Activated CD8-positive, alpha-beta memory T cell treated with anti-CD3 and anti-CD28 coated beads for 24 hours (primary cell): ENCODE results near the gene CRAMP1.
"Not testable (repeated sequence)": the region's sequence is repeated elsewhere in the genome, so short reads cannot be mapped to it uniquely, and the experiment has no call there.

ENCODE experiments used
- DNase-seq: peaks from one replicate; pipeline ENCODE4 v3.0.0-alpha.2; 2020

Gene CRAMP1, protein sequence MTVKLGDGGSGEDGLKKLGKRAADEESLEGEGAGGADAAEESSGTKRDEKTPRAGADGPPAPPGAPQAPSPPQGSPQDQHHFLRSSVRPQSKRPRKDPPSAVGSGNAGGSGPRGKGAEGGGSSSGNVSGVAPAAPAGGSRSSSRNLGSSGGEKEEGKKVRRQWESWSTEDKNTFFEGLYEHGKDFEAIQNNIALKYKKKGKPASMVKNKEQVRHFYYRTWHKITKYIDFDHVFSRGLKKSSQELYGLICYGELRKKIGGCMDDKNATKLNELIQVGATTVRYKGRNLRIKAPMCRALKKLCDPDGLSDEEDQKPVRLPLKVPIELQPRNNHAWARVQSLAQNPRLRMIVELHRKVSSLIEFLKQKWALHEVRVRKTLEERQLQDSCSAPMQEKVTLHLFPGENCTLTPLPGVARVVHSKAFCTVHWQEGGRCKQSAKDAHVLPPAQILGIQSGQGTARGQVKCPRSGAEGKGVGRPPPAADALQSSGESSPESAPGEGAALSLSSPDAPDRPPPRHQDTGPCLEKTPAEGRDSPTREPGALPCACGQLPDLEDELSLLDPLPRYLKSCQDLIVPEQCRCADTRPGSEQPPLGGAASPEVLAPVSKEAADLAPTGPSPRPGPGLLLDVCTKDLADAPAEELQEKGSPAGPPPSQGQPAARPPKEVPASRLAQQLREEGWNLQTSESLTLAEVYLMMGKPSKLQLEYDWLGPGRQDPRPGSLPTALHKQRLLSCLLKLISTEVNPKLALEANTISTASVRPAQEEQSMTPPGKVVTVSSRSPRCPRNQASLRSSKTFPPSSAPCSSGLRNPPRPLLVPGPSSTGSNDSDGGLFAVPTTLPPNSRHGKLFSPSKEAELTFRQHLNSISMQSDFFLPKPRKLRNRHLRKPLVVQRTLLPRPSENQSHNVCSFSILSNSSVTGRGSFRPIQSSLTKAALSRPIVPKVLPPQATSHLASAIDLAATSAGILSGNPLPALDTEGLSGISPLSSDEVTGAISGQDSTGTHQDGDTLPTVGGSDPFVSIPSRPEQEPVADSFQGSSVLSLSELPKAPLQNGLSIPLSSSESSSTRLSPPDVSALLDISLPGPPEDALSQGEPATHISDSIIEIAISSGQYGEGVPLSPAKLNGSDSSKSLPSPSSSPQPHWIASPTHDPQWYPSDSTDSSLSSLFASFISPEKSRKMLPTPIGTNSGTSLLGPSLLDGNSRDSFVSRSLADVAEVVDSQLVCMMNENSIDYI (N-terminal part only)

DNA sequence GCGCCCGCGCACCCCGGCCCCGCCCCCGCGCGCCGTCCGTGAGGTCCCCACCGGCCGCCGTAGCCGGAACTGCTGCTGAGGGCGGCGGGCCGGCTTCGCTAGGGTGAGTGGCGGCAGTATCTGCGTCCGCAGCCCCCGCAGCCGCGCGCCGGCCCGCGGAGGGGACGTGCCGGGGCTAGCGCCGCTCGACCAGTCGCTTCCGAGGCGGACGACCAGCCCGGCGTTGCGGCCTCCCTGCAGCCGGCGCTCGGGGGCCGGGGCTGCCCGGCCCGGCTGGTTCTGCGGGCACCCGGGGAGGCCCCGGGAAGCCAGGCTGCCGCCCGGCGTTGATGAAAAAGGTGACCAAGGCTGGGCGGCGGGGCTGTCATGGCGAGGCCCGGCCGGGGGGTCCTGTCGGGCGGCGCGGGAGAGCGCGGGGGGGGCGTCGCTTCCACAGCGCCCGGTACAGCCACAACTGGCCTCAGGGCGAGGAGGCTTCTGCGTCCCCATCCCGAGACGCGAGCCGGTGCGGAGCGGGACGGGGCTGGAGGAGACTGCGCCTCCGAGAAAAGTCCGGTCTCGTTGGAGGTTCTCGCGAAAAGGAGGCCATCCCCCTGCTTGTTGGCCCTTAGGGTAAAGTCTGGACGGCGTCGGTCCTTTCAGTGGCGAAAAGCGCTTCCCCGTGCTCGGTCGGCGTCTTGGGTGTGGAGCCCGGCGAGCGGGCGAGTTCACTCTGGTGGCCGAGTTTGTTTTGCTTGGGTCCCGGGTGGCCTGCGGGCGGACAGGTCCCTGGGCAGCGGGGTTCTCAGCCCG, at the start of gene CRAMP1:
Gene CRAMP1, plus strand, starts transcription at position 41 of the 792 bp plus-strand sequence. CDS start 2,280 bp downstream, outside the sequence.
- DNase-seq, result no peak

GRCh38 chr16:1563786-1564185, 48.4 kb upstream of the CRAMP1 start:
- no peak for DNase-seq

- no peak for DNase-seq
Observed at GRCh38 chr16:1564325-1564724, 47.8 kb upstream of the CRAMP1 start.

- DNase-seq, result no peak
Observed at GRCh38 chr16:1565083-1565805, 46.9 kb upstream of the CRAMP1 start.

DNA sequence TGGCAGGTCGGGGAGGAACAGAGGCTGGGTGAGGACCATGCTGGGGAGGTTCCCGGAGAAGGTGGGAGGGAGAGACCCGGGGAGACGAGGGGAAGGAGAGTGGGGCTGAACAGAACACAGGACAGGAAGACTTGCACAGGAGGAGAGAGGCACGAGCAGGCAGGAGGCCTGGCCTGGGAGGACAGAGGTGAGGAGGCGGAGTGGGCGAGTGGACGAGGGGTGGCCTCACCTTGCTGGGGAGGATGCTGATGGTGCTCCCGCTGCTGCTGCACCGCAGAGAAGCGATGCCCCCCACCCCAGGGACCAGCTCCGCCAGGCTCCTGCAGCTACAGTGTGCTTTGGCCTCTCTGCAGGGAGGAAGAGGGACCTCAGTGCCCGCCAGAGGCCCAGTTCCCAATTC, 44.2 kb upstream of the CRAMP1 start:
- no peak for DNase-seq

- no peak for DNase-seq
Observed at GRCh38 chr16:1571012-1571671, 41.0 kb upstream of the CRAMP1 start.

DNA sequence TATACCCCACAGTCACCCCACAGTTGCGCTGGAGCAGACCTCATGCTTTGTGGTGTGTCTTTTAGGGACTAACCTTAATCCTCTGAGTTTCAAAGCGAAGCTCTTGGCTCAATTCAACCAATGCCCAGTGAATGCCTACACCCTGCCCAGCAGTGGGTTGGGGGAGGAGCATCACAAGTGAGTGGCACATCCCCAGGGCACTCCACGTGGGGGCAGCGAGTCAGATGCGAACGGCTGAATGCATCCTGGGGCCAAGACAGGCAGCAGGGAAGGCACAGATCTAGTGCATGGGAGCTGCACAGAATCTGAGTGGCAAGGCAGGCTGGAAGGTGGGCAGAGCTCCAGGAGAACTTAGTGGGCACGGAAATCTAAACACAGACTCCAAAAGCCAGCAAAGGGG, 39.5 kb upstream of the CRAMP1 start:
- no peak for DNase-seq

- DNase-seq, result no peak
Observed at GRCh38 chr16:1573301-1573700, 38.9 kb upstream of the CRAMP1 start.

DNA sequence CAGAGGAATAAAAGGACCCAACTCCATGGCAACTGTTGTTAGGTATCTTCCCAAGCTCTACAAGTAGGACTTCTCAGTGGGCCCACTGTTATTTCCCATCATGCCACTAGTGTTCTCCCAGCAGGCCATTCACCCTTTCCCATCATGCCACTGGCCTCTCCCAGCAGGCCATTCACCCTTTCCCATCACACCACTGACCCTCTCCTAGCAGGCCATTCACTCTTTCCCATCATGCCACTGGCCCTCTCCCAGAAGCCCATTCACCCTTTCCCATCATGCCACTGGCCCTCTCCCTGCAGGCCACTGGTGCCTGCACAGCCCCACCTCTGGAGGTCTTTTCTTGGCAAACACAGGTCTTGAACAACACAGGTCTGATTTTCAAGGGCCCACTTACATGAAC, 36.6 kb upstream of the CRAMP1 start:
- no peak for DNase-seq

GRCh38 chr16:1579214-1579613, 32.9 kb upstream of the CRAMP1 start:
- no peak for DNase-seq

DNA sequence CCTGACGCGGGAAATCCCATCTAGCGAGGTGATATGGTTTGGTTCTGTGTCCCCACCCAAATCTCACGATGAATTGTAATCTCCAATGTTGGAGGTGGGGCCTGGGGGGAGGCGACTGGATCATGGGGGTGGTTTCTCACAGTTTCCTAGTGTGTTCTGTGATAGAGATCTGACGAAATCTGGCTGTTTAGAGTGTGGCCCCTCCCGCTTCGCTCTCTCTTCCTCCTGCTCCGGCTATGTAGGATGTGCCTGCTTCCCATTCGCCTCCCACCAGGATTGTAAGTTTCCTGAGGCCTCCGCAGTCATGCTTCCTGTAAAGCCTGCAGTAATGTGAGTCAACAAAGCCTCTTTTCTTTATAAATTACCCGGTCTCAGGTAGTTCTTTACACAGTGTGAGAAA, 31.9 kb upstream of the CRAMP1 start:
- no peak for DNase-seq

DNA sequence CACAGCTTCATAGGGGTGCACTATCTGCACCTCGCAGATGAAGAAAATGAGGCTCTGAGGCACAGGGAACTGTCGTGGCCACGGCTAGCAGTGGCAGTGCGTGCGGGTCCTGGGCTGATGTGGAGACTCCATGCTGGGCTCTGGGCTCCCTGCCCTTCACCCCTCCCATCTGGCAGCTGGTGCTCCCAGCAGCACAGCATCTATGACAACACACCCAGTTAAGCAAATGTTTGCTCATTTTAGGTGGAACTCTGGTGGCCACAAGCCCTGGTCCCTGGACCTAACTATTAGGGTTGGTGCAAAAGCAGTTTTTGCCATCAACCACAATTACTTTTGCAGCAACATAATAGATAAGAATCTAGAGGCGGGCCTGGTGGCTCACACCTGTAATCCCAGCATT, 31.2 kb upstream of the CRAMP1 start:
- DNase-seq, result no peak

GRCh38 chr16:1581804-1582203, 30.4 kb upstream of the CRAMP1 start:
- DNase-seq, result no peak

DNA sequence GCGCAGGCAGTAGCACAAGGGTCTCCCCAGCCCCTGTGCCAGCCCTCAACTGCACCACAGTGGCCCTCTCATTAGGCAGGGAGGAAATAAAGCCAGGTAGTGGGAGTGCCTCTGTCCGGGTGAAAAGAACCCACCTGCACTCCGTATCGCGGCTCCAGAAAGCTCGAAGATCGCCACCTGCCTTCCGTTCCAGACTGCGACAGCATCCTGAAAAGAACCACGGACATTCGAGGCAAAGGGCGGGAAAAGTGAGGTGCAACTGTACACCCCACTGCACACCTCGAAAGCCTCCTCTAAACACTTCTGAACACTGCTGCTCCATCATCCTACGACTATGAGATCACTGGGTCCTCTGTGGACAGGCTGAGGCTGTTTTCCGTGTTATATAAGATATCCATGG, 29.0 kb upstream of the CRAMP1 start:
- no peak for DNase-seq

DNA sequence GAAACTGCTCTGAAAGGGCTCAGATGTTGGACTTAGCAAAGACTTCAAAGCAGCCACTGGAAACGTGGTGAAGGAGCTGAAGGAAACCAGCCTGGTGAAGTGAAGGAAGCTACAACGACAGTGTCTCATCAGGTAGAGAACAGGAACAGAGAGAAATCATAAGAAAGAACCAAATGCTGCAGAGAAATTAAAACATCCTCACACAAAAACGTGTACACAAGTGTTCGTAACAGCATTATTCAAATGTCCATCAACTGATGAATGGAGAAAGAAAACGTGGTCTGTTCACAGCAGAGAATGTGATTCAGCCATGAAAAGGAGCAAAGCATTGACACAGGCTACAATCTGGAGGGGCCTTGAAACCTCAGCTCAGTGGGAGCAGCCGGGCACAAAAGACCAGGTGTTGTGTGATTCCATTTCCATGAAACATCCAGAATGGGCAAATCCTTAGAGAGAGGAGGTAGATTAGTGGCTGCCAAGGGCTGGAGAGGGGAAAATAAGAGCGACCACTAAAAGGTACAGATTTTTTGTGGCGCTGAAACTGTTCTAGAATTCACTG, 27.2 kb upstream of the CRAMP1 start:
- DNase-seq, result no peak

- no peak for DNase-seq
Observed at GRCh38 chr16:1590366-1590765, 21.8 kb upstream of the CRAMP1 start.

- DNase-seq, result no peak
Observed at GRCh38 chr16:1590930-1591705, 21.0 kb upstream of the CRAMP1 start.

DNA sequence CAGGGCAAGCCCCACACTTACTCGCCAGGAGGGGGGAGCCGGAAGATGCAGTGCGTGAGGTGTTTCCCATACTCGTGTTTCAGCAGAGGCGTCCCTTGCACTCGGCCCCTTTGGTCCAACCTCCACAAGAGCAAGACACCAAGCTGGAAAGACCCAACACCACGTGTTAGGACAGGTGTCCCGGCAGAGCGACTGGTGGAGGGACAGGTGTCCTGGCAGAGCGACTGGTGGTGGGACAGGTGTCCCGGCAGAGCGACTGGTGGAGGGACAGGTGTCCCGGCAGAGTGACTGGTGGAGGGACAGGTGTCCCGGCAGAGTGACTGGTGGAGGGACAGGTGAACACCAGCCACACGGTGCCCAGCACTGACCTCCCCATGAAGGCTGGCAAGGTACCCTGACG, 19.7 kb upstream of the CRAMP1 start:
- DNase-seq, result no peak

DNA sequence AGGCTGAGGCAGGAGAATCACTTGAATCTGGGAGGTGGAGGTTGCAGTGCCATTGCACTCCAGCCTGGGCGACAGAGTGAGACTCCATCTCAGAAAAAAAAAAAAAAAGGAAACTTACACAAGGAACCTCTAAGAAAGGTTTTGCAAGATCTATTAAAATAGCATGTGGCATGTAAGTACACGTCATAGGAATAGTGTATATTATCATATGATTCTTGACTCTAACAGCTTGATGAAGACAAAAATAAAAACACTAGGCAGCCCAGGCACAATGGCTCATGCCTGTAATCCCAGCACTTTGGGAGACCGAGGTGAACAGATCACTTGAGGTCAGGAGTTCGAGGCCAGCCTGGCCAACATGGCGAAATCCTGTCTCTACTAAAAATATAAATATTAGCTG, 16.6 kb upstream of the CRAMP1 start:
- not testable (repeated sequence) for DNase-seq

DNA sequence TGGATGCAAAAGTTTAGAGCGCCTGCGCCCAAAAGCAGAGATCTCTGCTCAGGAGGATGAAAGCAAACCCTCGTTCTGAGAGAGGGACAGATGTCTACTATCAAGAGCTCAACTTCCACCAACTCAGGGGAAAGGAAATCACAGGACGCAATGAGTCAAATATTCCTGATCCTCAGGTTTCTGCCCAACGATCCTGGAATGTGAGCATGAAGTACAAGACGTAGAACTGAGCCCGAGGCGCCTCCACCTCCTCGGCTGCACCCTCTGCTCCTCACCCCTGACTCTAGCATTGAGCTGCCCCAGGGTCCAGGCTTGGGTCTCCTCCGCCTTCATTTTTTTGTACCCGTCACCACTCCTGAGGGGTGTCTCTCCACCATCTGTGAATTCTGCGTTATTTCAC, 15.6 kb upstream of the CRAMP1 start:
- no peak for DNase-seq
